Measurements from ENCODE around the gene CPAMD8.

Gene CPAMD8

GRCh38 chr19:16895467-16896145 is 131.0 kb downstream of the CPAMD8 start:
- no peak for FAIRE-seq
- DNase-seq (ENCODE audit: low spot score) = no peak

GRCh38 chr19:16894080-16894479 is 132.5 kb downstream of the CPAMD8 start:
- DNase-seq (ENCODE audit: low spot score) (no peak), FAIRE-seq (no peak)

GRCh38 chr19:16893686-16893989 is 133.0 kb downstream of the CPAMD8 start:
- DNase-seq (ENCODE audit: low spot score) = no peak
- no peak for FAIRE-seq

GRCh38 chr19:16892868-16893685 is 133.5 kb downstream of the CPAMD8 start:
- FAIRE-seq (no peak), DNase-seq (ENCODE audit: low spot score) (no peak)

- FAIRE-seq (no peak), DNase-seq (ENCODE audit: low spot score) (no peak)
Measured at GRCh38 chr19:16892436-16892835, 134.2 kb downstream of the CPAMD8 start.

GRCh38 chr19:16891696-16892382 is 134.8 kb downstream of the CPAMD8 start:
- FAIRE-seq = no peak
- no peak for DNase-seq (ENCODE audit: low spot score)

GRCh38 chr19:16890461-16891184 is 136.0 kb downstream of the CPAMD8 start:
- FAIRE-seq (no peak), DNase-seq (ENCODE audit: low spot score) (no peak)

GRCh38 chr19:16889883-16890460 is 136.6 kb downstream of the CPAMD8 start:
- FAIRE-seq (no peak), DNase-seq (ENCODE audit: low spot score) (no peak)

GRCh38 chr19:16889366-16889882 is 137.2 kb downstream of the CPAMD8 start:
- no peak for DNase-seq (ENCODE audit: low spot score)
- no peak for FAIRE-seq

GRCh38 chr19:16888629-16889365 is 137.8 kb downstream of the CPAMD8 start, which contains the start of gene F2RL3:
TSS of gene F2RL3 (plus strand) at chr19:16888999. CDS start at chr19:16889190, 191 bp downstream.
- DNase-seq (ENCODE audit: low spot score) (no peak), FAIRE-seq (no peak)

GRCh38 chr19:16887353-16888265 is 139.0 kb downstream of the CPAMD8 start:
- DNase-seq (ENCODE audit: low spot score) (no peak), FAIRE-seq (no peak)

- DNase-seq (ENCODE audit: low spot score) (no peak), FAIRE-seq (no peak)
Measured at GRCh38 chr19:16886305-16886880, 140.2 kb downstream of the CPAMD8 start.

- FAIRE-seq (no peak), DNase-seq (ENCODE audit: low spot score) (no peak)
Measured at GRCh38 chr19:16885166-16885565, 141.4 kb downstream of the CPAMD8 start.

GRCh38 chr19:16883522-16883921 is 143.1 kb downstream of the CPAMD8 start:
- no peak for FAIRE-seq
- DNase-seq (ENCODE audit: low spot score) = no peak

GRCh38 chr19:16882146-16882545 is 144.5 kb downstream of the CPAMD8 start:
- FAIRE-seq (no peak), DNase-seq (ENCODE audit: low spot score) (no peak)

GRCh38 chr19:16880884-16881554 is 145.6 kb downstream of the CPAMD8 start:
- DNase-seq (ENCODE audit: low spot score) (no peak), FAIRE-seq (no peak)

- FAIRE-seq (no peak), DNase-seq (ENCODE audit: low spot score) (no peak)
Measured at GRCh38 chr19:16878181-16878965, 148.2 kb downstream of the CPAMD8 start.

- FAIRE-seq = no peak
- no peak for DNase-seq (ENCODE audit: low spot score)
Measured at GRCh38 chr19:16877581-16877980, 149.0 kb downstream of the CPAMD8 start.
